ENCODE measurements around the gene MEG3. TPM values are rescaled to one million over a fixed set of nuclear protein-coding genes. Genes with fewer than 3 reads are reported as not detected.
"Not testable (repeated sequence)": the region's sequence is repeated elsewhere in the genome, so short reads cannot be mapped to it uniquely, and the experiment has no call there.

The MEG3 gene
- total RNA-seq, 1 donor from 2014 or later: 219 TPM

DNA sequence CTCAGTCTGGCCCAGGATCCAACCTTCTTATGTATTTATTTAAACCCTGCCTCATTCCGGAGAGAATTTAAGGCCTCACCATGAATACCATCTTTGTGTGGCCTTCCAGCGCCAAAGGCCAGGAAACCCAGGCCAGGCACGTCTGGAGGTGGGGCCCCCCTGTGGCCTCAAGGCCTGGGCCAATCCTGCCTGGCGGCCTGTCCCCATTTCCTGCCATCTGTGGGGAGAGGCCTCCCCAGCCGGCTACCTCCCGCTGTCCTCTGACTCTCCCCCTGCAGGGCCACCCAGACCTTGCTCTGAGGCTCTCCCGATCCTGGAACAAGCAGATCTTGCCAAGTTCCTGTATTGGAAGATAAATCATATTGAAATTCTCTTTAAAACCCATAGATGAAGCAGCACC is 37.4 kb upstream of the MEG3 start:
- DNase-seq (ENCODE audit: extremely low read depth, low read depth, low spot score): no peak

DNA sequence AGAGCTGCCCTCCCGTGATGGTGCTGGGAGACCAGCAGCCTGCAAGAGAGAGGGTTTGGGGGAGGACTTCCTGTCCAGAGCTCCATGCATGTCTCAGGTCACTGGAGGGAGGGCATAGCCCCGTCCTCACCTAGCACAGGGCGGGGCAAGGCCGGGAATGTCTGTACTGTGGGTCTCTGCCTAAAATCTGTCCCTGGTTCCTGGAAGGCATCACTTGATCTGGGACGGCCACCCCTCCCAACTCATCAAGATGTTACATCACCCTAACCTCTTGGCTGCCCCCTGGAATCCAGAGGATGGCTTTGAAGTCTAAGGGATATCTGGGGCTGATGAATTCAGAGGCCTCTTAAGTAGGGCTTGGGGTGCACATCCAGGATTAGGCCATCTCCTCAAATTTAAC is 37.0 kb upstream of the MEG3 start:
- DNase-seq (ENCODE audit: extremely low read depth, low read depth, low spot score): no peak

DNA sequence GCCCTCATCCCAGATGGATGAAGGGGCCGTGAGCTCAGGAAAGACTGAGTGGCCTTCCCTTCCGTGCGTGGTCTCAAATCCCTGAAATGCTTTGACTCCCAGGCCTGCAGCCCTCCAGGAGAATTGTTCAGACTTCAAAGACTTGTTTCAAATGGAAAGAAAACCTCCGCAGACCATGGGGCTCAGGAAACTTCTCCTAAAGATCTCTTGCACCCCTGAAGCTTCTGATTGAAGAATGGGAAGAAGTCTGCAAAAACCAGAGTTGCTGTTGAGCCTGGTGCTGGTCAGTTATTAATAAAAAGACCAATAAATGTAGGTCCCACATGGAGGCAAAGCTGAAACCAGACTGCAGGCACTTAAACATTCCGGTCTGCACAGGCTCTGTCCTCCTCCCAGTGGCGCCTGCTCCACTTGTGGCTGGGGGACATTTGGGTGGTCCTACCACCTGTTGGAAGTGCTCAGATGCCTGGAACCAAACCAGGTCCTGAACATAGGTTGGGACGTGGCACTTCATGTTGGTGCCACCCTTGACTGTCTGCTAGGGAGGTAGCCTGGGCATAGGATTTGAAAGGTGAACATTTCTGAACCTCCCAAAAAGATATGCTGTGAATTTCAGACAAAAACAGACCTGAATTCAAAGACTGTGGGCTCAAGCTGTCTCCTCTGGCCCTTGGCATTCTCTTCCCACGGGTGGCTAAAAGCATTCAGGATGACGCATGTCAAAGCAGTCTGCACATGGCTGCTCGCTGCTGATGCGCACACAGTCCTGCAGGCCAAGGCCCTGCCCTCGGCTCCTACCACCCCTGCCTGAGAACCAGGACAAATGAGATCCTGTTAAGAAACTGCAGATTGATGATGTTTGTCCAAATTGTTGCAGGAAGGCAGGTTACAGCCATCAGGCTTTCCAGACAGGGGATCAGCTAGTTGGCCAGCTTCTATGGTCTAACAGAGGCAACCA is 36.2 kb upstream of the MEG3 start:
- no peak for DNase-seq (ENCODE audit: extremely low read depth, low read depth, low spot score)

DNA sequence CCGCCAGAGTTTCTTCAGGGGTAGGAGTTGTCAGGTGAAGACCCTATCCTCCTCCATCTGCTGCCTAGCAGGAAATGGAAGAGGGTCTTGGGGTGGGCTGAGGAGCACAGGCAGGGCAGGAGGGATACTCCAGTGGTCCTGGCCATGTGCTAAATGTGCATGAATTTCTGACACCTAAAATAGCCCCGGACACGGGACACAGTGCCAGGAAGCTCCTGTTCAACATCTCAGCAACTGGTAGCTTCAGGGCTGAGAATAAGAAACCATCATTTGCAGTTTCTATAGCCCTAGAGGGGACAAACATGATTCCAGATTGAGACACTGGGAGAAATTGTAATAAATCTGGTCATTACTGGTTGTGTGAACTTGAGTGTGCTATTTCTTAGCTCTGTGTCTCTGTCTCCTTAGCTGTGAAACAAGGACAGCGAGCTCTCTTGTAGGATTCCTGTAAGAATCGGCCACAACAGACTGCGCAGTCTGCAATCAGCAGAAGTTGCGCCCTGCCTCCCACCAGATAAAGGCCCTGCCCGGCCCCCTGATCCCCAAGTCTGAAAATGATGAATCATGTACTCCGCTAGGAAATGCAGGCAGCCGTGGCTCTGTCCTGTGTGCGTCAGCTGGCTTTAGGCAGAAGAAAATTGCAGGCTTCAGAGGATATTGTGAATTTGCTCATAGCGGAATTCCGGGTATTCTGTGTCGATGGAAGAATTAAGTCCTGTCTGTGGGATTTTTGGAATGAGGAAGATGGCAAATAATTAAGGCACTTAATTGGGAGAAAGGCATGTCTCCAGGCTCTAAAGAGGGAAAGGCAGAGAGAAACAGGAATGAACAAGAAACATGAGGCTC is 35.2 kb upstream of the MEG3 start:
- no peak for DNase-seq (ENCODE audit: extremely low read depth, low read depth, low spot score)

DNA sequence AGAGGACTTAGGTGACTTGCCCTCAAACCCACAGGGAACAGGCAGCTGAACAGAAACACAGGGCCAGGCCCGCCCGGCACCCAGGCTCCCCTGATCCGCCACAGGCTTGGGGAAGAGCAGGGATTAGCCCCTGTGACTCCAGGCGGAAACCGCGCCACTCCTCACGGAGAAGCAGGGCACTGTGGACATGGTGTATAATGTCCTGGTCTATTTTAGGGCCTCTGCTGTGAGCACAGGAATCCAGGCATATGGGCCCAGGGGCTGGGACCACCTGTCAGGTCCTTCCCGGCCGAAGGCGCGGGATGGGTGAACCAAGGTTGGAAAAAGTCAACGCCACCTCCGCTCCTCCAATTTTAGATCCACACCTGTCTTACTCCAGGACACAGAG is 34.6 kb upstream of the MEG3 start:
- DNase-seq (ENCODE audit: extremely low read depth, low read depth, low spot score): no peak

DNA sequence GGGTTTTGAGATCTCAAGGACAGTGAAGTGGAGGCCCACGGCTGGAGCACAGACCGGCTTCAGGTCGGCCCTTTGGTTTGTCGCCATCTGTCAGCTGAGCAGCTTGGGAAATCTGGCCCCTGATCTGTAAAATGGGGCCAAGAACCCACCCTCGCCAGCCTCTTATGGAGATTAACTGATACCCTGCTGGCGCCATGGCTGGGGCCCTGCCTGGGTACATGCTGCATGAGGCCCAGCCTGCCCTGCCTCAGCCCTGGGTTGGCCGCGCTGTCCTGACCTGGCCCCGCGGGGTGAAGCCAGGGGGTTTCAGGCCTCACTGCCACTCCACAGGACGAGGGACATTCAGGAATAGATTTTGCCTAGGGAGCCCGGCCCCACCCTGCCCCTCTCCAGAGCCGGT is 33.9 kb upstream of the MEG3 start:
- DNase-seq (ENCODE audit: extremely low read depth, low read depth, low spot score): no peak

DNA sequence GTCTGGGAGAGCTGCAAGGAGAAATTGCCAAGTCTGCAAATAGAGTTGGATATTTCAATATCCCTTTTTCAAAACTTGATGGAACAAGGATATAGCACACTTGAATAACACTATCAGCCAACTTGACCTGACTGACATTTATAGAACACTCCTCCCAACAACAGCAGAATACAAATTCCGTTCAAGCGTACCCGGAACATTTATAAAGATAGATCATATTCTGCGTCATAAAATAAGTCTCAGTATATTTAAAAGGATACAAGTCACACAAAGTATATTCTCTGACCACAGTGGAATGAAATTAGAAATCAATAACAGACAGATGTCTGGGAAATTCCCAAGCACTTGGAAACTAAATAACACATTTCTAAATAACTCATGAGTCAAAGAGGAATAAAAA is 29.0 kb upstream of the MEG3 start:
- no peak for DNase-seq (ENCODE audit: extremely low read depth, low read depth, low spot score)

DNA sequence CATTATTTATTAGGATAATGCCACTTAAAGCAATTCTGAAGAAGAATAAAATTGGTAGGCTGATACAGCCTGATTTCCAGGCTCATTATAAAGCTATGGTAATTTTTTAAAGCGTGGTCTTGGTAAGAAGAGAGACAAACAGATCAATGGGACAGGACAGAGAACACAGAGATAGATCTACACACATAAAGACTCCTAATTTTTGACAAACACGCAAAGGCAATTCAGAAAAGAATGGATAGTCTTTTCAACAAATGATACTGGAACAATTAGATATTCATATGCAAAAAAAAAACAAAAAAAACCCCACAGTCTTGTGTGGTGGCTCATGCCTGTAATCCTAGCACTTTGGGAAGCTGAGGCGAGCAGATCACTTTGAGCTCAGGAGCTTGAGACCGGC is 25.9 kb upstream of the MEG3 start:
- no peak for DNase-seq (ENCODE audit: extremely low read depth, low read depth, low spot score)

DNA sequence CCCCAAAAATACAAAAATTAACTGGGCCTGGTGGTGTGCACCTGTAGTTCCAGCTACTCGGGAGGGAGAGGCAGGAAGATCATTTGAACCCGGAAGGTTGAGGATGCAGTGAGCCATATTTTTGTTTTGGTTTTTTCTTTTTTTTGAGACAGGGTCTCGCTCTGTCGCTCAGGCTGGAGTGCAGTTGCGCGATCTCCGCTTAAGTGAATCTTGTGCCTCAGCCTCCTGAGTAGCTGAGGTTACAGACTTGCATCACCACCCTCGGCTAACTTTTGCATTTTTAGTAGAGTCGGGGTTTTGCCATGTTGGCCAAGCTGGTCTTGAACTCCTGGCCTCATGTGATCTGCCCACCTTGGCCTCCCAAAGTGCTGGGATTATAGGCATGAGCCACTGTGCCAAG is 24.5 kb upstream of the MEG3 start:
- DNase-seq (ENCODE audit: extremely low read depth, low read depth, low spot score): not testable (repeated sequence)

DNA sequence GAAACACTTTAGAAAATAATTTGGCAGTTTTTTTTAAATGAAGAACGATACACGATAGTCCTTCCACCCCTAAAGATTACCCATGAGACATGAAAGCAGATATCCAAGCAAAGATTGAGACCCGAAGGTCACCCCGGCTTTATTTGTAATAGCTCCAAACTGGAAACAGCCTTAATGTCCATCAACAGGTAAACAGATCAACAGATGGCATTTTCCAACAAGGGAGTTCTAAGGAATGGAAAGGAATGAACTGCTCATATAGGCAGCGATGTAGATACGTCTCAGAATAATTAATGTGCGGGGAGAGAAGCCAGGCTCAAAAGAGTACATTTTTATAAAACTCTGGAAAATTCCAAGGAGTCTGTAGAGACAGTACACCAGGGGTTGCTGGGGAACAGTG is 23.7 kb upstream of the MEG3 start:
- no peak for DNase-seq (ENCODE audit: extremely low read depth, low read depth, low spot score)

DNA sequence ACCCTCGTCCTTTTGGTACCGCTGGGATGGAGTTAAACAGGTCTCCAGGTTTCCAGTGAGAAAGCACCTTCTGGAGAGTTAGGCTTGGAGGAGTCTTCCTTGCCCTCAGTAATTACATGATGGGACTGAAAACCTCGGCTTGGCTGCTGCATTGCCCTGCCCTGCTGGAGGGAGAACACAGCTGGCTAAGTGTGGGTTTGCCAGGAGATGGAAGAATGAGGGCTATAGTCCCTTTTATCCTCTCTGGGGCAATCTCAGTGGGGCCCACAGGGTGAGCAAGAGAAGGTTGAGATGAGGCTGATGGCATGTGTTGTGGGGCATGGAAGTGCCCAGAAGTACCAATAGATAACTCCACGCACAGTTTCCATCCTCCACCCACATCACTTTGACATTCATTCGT is 23.2 kb upstream of the MEG3 start:
- no peak for DNase-seq (ENCODE audit: extremely low read depth, low read depth, low spot score)

DNA sequence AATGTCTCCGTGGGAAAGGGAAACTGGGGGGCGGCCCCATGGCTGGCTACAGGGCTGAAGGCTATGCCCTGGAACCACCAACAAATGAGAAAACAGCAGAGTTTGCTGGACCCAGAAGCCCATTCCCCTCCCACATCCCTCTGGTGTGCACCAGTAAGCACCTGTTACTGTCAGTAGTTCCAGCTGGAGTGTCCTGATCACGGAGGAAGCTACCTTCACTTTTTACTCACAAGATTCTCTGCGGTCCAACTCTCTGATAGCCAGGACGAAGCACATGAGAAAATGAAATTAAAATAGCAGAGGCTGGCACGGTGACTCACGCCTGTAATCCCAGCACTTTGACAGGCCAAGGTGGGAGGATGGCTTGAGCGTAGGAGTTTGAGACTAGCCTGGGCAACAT is 22.7 kb upstream of the MEG3 start:
- no peak for DNase-seq (ENCODE audit: extremely low read depth, low read depth, low spot score)

DNA sequence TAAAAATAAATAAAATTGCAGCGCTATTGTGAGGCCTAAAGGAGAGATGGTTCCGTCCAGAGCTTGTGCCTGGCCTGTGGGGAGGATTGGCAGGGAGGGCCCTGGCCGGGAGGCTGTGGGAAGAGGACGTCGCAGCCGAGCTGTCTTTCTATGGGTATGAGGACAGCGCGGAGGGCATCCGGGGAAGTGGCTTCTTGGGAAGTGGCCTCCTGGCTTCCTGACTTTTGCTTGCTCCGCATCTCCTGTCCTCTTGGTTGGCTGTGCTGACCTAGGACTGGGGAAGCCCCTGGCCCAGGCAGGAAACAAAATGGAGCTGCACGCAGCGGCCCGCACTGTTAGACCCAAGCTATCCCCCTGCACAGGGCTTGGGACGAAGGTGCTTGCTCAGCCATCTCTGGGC is 22.2 kb upstream of the MEG3 start:
- no peak for DNase-seq (ENCODE audit: extremely low read depth, low read depth, low spot score)

DNA sequence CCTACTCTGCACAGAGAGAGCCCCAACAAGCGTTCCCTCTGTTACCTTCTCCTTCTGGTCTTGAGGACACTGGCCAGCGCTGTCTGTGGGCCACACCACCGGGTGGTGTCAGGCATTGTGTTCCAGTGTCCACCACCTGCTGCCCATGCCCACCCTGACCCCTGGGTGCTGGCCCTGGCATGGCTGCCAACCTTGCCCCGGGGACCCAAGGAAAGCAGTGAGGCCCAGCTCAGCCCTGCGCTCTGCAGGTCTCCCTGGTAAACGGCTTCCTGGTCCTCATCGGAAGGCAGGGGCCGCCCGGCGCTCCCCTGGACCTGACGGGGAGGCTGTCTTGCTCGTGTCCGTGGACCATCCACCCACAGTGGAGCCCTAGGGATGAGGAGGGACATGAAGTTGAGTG is 21.8 kb upstream of the MEG3 start:
- DNase-seq (ENCODE audit: extremely low read depth, low read depth, low spot score): no peak

DNA sequence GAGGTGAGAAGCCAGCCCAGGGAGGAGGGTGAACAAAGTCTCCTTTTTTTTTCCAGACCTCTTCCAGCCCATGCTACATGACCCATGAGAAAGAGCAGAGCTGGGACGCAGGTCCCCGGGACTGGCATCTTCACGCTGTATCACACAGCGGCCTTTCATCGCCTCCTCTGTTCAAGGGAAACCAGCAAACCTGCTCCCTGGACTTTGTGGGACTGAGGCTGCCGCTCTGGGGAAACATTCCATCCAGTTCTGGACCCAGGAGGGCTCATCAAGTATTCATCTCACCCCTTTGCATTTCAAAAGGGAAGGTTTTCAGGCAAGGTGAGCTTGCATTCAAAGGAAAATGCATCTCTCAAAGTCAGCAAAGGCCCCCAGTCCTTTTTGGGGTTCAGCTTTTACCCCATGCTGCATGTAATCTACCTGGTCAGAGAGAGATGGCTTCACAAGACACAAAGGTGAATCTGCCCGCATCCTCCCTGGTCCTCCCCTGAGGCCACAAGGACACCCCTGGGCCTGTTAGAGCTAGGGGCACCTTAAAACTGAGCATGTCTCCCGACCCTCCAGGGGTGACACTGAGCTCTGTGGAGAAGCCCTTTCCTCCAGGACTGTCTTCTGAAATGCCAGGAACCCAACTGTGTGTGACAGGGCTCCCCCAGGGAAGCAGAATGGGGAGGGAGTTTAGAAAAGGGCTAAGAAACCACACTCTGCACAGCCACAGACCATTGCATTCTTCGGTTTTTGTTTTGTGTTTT is 21.2 kb upstream of the MEG3 start:
- DNase-seq (ENCODE audit: extremely low read depth, low read depth, low spot score): no peak

DNA sequence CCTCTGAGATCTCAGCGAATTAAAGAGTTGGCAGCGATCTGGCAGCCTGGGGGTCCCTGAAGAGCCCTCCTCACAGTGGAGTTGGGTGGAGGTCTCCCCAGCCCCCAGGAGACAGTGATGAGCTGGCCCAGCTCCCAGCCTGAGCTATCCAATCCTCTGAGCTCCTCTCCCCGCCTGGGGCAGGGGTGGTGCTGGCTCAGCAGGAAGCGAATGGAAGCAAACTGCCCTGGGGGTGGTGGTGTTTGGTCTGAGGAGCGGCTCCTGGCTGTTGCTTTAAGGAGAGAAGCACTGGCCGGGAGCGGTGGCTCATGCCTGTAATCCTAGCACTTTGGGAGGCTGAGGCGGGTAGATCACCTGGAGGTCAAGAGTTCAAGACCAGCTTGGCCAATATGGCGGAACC is 19.5 kb upstream of the MEG3 start:
- DNase-seq (ENCODE audit: extremely low read depth, low read depth, low spot score): no peak

DNA sequence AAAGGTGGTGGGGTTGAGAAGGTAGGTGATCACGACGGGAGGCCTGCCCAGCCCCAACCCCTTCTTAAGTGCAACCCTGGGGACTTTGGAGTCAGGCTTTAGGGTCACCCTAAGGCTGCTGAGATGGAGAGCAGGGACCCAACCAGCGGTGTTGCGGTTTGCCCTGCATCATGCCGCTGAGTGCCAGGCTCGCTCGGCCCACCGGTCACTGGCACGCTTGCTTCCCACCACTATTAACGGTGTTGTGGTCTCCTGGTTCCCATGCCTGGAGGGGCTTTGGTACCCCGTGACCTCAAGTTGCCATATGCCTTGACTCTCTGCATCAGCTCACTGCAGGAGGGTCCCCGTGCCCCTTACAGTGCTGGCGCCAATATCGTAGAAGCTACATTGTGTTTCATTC is 18.4 kb upstream of the MEG3 start:
- DNase-seq (ENCODE audit: extremely low read depth, low read depth, low spot score): no peak

DNA sequence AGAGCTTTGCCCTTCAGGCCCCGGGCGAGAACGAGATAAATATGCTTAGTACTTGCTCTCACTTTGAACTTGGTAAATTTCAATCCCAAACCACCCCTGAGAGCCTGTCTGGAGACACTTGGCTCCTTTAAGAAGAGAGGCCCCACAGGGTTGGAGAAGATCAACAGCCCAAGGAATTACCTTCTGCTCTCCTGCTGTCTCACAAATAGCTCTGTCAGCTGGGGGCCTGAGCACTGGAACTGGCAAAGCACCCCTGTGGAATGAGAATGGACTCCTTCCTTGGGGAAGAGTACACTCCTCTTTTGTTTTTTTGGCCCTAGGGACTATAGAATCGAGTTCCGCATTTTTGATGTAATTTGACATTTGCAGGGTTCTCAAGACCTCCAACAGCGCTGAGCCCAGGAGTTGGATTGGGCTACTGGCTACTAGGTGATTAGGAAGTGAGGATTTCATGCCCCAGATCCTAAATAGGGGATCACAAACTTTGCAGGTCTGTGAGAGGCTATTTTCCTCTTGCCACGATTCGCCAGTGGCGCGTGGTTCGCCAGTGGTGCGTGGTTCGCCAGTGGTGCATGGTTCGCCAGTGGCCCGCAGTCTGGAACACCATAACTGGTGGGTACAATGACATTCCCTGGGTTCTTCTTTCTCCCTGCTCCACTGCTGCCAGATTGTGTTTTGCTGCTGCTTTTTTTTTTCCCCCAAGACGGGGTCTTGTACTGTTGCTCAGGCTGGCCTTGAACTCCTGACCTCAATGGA is 17.8 kb upstream of the MEG3 start:
- DNase-seq (ENCODE audit: extremely low read depth, low read depth, low spot score): no peak

DNA sequence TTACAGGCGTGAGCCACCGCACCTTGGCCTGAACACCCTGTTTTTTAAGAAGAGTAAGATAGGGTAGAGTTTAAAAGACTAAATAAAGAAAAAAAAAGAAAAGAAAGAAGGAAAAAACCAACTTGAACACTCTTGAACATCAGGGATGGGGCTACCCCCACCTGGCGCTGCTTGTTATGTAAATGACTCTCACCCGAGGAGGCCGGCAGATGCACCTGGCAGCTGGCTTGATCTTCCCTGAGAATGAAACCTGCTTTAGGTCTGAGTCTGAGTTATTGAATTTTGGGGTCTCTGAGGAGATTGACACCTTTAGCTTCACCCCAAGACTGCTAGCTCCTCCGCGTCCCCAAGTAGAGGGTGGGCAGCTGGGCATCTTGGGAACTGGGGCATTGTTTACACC is 15.5 kb upstream of the MEG3 start:
- DNase-seq (ENCODE audit: extremely low read depth, low read depth, low spot score): no peak

DNA sequence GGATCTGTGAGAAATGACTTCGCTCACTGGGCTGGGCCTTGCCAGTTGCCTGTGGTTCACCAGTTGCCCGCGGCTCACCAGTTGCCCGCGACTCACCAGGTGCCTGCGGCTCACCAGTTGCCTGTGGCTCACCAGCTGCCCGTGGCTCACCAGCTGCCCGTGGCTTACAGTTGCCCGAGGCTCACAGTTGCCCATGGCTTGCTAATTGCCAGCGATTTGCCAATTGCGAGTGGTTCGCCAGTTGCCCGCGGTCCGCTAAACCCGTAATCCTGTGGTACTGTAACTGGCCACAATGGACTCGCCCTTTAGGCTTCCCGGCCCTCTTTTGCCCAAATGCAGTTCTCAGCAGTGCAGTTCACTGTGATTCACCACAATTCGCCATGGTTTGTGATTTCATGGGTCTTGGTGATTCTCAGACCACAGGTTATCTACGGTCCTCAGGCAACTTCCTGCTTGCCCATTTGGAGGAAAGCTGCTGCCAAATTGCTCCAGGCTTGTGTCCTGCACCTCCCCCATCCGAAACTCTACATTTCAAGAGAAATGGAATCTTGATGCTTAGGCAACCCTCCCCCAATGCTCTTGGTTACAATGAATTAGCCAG is 15.0 kb upstream of the MEG3 start:
- DNase-seq (ENCODE audit: extremely low read depth, low read depth, low spot score): no peak
